ENCODE measurements around the gene KRT86. TPM values are rescaled to one million over a fixed set of nuclear protein-coding genes. Genes with fewer than 3 reads are reported as not detected.

KRT86 gene
- total and polyA plus RNA-seq, 9 of the 15 experiments (the other 6 are each of a cell fraction or from before 2014, with no cell fraction given) = not detected

DNA sequence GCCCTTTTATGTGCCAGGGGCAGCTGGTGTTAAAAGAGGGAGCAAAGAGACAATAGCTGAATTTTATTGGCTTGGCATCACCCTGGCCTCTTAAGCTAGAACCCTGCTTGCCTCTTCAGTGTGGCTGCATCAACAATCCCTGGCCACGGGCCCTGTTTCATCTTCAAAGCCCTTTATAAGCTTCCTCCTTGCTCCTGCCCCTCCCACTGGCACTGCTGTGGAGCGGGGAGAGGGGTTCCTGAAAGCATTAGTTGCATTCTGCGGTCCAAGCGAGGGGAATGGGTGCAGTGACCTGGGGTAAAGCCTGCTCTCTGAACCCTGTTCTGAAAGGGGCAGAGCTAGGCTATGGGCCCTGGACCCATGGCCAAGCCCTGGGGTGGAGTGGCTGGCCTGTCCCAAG lies 47.0 kb downstream of the KRT86 start:
- ChIA-PET POLR2A (interaction anchor here (0.6 kb wide), 1 partner anchor 10 kb away, joined by 5 read pairs; no protein-coding TSS in a partner anchor), CTCF (ENCODE audit: low intra/inter-chr PET ratio) (no interaction called here)
- no peak for TF ChIP-seq MYC (IDR thresholded peaks at IDR 0.05; ENCODE audit: low read depth, low read length)
- no peak for TF ChIP-seq MYC (CRISPR knock-in tag; IDR thresholded peaks at IDR 0.05; ENCODE audit: borderline replicate concordance, low read depth)
- Histone ChIP-seq H3K9me3 (replicated peaks; ENCODE audit: control insufficient read depth, insufficient read depth, low read depth, low read length) (no peaks in the 10 kb centered on the region), H3K4me1 (replicated peaks in 1 of 2; ENCODE audit: control insufficient read depth in 2 of 2, insufficient read depth in 2 of 2, low read length in 2 of 2) (no peaks in the 10 kb centered on the region), H3K4me3 (no peak overlapping the region), H3K9ac (ENCODE audit: insufficient read depth in 1 of 2, low read depth in 2 of 2, low read length in 2 of 2) (no peak overlapping the region), H4K20me1 (replicated peaks; ENCODE audit: control insufficient read depth, insufficient read depth, low read length) (peaks cover 4% of the 10 kb centered on the region; the same call in 1 of the 2 replicates), H2AFZ (ENCODE audit: low read depth, low read length) (no peak overlapping the region), H3K36me3 (ENCODE audit: control insufficient read depth, insufficient read depth, low read length) (no peaks in the 10 kb centered on the region), H3K27ac (ENCODE audit: extremely low read depth, low read depth, low read length) (no peak overlapping the region), H3K79me2 (ENCODE audit: control insufficient read depth, insufficient read depth, low read length) (no peaks in the 10 kb centered on the region), H3K4me2 (ENCODE audit: insufficient read depth, low read length) (no peak overlapping the region), H3K27me3 (ENCODE audit: control insufficient read depth in 2 of 2, insufficient read depth in 2 of 2, low read length in 2 of 2) (peaks cover 14 to 70% of the 10 kb centered on the region in 2 experiments), H3K9me1 (ENCODE audit: control insufficient read depth, insufficient read depth, low read length) (no peaks in the 10 kb centered on the region)
- WGBS (ENCODE audit: insufficient coverage, low coverage, missing lambda C conversion rate) = 0% methylated on average over 4 of the region's 4 CpGs
- no TSS peak for BruUV-seq (replicated peaks)
- intact Hi-C loops (cut with micrococcal nuclease) = no loop called here
- in situ Hi-C loops (cut with MboI) = no loop called here
- FAIRE-seq (no peak), ATAC-seq (no peak), DNase-seq (ENCODE audit: extremely low read depth in 1 of 4, low spot score in 3 of 4) (no peak)

DNA sequence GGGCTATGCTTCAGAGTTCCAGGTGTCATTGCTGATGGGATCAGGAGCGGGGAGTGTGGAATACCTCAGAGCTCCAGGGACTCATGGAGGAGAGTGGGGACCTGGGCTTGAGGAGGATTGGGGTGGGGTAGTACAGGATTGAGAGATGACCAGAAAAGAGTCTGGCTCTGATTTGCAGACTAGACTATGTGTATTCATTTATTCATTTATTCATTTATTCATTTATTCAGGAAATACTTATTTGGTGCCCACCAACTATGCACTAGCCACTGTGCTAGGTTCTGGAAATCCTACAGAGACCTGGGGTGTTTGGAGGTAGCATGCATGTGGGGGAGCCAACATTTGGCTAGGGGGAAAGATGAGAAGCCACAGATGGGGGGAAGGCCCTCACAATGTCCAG lies 47.6 kb downstream of the KRT86 start:
- H3K9me1 ChIP-seq (ENCODE audit: control insufficient read depth, insufficient read depth, low read length) = no peaks in the 10 kb centered on the region
- BruUV-seq (replicated peaks) = no TSS peak
- ChIA-PET POLR2A (no interaction called here), CTCF (ENCODE audit: low intra/inter-chr PET ratio) (no interaction called here)
- peaks cover 4% of the 10 kb centered on the region; the same call in 1 of the 2 replicates for H4K20me1 ChIP-seq (replicated peaks; ENCODE audit: control insufficient read depth, insufficient read depth, low read length)
- H3K4me3 ChIP-seq = no peak overlapping the region
- H3K9ac ChIP-seq (ENCODE audit: insufficient read depth in 1 of 2, low read depth in 2 of 2, low read length in 2 of 2) = no peak overlapping the region
- in situ Hi-C loops (cut with MboI) = no loop called here
- intact Hi-C loops (cut with micrococcal nuclease) = no loop called here
- FAIRE-seq (no peak), ATAC-seq (no peak), DNase-seq (ENCODE audit: extremely low read depth in 1 of 4, low spot score in 3 of 4) (no peak)
- H3K4me1 ChIP-seq (replicated peaks in 1 of 2; ENCODE audit: control insufficient read depth in 2 of 2, insufficient read depth in 2 of 2, low read length in 2 of 2) = no peaks in the 10 kb centered on the region
- no peak overlapping the region for H2AFZ ChIP-seq (ENCODE audit: low read depth, low read length)
- no peak overlapping the region for H3K27ac ChIP-seq (ENCODE audit: extremely low read depth, low read depth, low read length)
- WGBS (ENCODE audit: insufficient coverage, low coverage, missing lambda C conversion rate) = 0% methylated on average over 1 of the region's 1 CpG
- no peaks in the 10 kb centered on the region for H3K79me2 ChIP-seq (ENCODE audit: control insufficient read depth, insufficient read depth, low read length)
- no peaks in the 10 kb centered on the region for H3K9me3 ChIP-seq (replicated peaks; ENCODE audit: control insufficient read depth, insufficient read depth, low read depth, low read length)
- H3K4me2 ChIP-seq (ENCODE audit: insufficient read depth, low read length) = no peak overlapping the region
- H3K36me3 ChIP-seq (ENCODE audit: control insufficient read depth, insufficient read depth, low read length) = no peaks in the 10 kb centered on the region
- peaks cover 14 to 64% of the 10 kb centered on the region in 2 experiments; a peak in 4 of 5 replicates for H3K27me3 ChIP-seq (ENCODE audit: control insufficient read depth in 2 of 2, insufficient read depth in 2 of 2, low read length in 2 of 2)
- no peak for TF ChIP-seq MCM7 (IDR thresholded peaks at IDR 0.05)
- no peak for TF ChIP-seq HNRNPK (IDR thresholded peaks at IDR 0.05; ENCODE audit: low read depth, low read length, poor library complexity, severe bottlenecking)
- no peak for TF ChIP-seq STAG1 (CRISPR knock-in tag; IDR thresholded peaks at IDR 0.05; ENCODE audit: borderline replicate concordance)
- TF ChIP-seq THRA (IDR thresholded peaks at IDR 0.05) = no peak
- no peak for TF ChIP-seq GTF2A2 (tag; IDR thresholded peaks at IDR 0.05)
- no peak for TF ChIP-seq EP400 (IDR thresholded peaks at IDR 0.05)
- TF ChIP-seq, protein P1, sequence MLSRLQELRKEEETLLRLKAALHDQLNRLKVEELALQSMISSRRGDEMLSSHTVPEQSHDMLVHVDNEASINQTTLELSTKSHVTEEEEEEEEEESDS (CRISPR knock-in tag; IDR thresholded peaks at IDR 0.05) = no peak
